ENCODE measurements around the gene CNIH3.

Gene CNIH3

GRCh38 chr1:224613486-224613885 is 2.6 kb upstream of the CNIH3 start:
- in situ Hi-C loops (cut with MboI; ENCODE audit: low sequenced_read_pairs): no loop called here

- in situ Hi-C loops (cut with MboI; ENCODE audit: low sequenced_read_pairs): no loop called here
Measured at GRCh38 chr1:224616756-224617409, 766 bp downstream of the CNIH3 start.

- in situ Hi-C loops (cut with MboI; ENCODE audit: low sequenced_read_pairs): no loop called here
Measured at GRCh38 chr1:224617410-224618355, 1.6 kb downstream of the CNIH3 start.

- in situ Hi-C loops (cut with MboI; ENCODE audit: low sequenced_read_pairs): no loop called here
Measured at GRCh38 chr1:224619209-224619608, 3.1 kb downstream of the CNIH3 start.

- in situ Hi-C loops (cut with MboI; ENCODE audit: low sequenced_read_pairs): no loop called here
Measured at GRCh38 chr1:224620105-224620504, 4.0 kb downstream of the CNIH3 start.

GRCh38 chr1:224621813-224622682 is 5.9 kb downstream of the CNIH3 start:
- in situ Hi-C loops (cut with MboI; ENCODE audit: low sequenced_read_pairs): no loop called here

GRCh38 chr1:224622831-224623230 is 6.7 kb downstream of the CNIH3 start:
- in situ Hi-C loops (cut with MboI; ENCODE audit: low sequenced_read_pairs): no loop called here

DNA sequence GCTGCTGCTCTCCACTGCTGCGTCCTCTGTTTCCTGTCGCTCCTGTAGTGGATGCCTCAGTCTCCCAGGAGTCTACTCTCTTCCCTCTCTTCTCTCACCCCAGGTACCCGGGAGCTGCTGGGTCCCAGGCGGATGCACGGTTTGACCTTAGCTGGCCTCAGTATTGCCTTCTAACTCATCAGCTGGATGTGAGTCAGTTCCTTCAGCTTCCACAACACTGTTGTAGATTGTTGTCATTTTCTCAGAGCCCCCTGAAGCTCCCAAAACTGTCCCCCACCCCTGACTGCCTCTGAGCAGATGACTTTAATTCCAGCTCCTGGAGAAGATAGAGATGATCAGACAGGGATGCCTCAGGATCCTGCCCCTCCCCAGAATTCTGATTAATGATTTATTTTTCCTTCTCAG is 7.2 kb downstream of the CNIH3 start:
- in situ Hi-C loops (cut with MboI; ENCODE audit: low sequenced_read_pairs): no loop called here

GRCh38 chr1:224623743-224624333 is 7.7 kb downstream of the CNIH3 start:
- in situ Hi-C loops (cut with MboI; ENCODE audit: low sequenced_read_pairs): no loop called here

DNA sequence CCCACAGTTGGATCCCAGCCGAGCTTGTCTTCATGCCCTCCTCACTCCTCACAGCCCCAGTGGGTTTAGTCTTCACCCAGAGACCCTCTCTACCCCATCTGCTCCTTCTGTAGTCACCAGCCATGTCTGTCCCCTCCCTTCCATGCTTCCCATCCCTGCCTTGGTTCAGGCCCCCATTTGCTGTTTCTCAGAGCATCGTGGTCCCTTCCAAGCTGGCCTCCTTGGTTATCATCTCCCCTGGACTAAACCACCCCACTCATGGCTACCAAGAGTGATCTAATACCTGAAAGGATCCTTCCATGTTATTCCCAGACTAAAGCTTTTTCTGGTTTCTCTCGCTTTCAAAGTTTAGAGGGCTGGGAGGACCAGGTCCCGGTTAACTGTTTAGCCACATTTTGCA is 8.3 kb downstream of the CNIH3 start:
- in situ Hi-C loops (cut with MboI; ENCODE audit: low sequenced_read_pairs): no loop called here

GRCh38 chr1:224626042-224626441 is 9.9 kb downstream of the CNIH3 start:
- in situ Hi-C loops (cut with MboI; ENCODE audit: low sequenced_read_pairs): no loop called here

DNA sequence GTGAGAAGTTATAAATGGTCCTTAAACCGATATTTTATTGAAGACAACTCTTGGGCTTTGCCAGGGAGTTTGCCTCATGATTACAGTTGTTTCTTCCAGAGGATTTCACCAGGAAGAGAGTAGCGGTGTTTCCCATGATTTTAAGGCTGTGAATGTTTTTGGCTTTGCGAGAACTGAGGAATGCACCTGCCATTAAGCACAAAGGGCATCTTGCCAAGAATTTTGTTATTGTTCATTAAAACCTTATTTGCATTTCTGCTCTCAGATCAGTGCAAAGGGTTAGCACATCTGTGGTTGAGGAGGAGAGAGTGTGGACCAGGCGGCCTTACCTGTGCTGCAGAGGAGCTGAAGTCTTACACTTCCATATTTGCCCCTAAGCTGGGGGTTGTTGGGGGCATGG is 13.8 kb downstream of the CNIH3 start:
- in situ Hi-C loops (cut with MboI; ENCODE audit: low sequenced_read_pairs): no loop called here

- in situ Hi-C loops (cut with MboI; ENCODE audit: low sequenced_read_pairs): no loop called here
Measured at GRCh38 chr1:224631462-224632115, 15.5 kb downstream of the CNIH3 start.

- in situ Hi-C loops (cut with MboI; ENCODE audit: low sequenced_read_pairs): no loop called here
Measured at GRCh38 chr1:224632381-224632871, 16.3 kb downstream of the CNIH3 start.

GRCh38 chr1:224632921-224633321 is 16.8 kb downstream of the CNIH3 start:
- in situ Hi-C loops (cut with MboI; ENCODE audit: low sequenced_read_pairs): no loop called here

GRCh38 chr1:224635356-224635755 is 19.2 kb downstream of the CNIH3 start:
- in situ Hi-C loops (cut with MboI; ENCODE audit: low sequenced_read_pairs): no loop called here

DNA sequence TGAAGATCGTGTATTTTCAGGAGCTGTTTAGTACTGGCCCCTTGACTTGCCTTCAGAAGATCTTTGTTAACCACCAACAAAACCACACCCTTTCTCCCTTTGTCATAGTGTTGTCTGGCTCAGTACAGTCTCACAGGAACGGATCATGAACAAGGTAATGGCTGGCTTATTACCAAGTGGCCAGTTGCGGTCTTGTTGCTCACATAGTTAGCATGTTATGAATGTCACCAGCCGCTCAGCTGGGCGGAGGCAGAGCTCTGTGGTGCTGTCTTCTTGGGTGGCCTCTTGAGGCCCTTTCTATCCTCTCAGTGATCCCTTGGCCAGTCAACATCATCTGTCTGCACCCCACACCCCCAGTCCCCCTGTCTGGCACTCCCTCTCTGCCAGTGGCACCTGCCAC is 21.4 kb downstream of the CNIH3 start:
- in situ Hi-C loops (cut with MboI; ENCODE audit: low sequenced_read_pairs): no loop called here

GRCh38 chr1:224637936-224638335 is 21.8 kb downstream of the CNIH3 start:
- in situ Hi-C loops (cut with MboI; ENCODE audit: low sequenced_read_pairs): no loop called here

GRCh38 chr1:224639426-224639975 is 23.4 kb downstream of the CNIH3 start:
- in situ Hi-C loops (cut with MboI; ENCODE audit: low sequenced_read_pairs): no loop called here

DNA sequence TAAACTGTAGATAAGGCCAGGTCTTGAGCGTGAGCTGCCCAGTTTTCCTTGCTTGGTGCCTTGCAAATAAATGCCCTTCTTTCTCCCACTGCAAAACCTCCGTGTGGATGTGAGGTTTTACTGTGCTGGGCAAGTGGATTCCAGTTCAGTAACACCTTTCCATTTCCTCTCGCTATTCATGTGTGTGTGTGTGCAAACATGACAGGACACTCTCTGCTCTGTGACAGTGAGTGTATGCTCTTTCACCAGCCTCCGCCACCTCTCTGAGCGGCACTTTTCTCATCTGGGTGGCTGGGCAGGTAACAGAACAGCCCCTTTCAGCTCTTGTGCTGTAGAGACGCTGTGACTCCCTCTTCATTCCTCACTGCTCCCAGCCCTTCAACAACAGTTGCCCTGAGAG is 23.9 kb downstream of the CNIH3 start:
- in situ Hi-C loops (cut with MboI; ENCODE audit: low sequenced_read_pairs): no loop called here
